ENCODE measurements around the gene NSRP1.
"Not testable (repeated sequence)": the region's sequence is repeated elsewhere in the genome, so short reads cannot be mapped to it uniquely, and the experiment has no call there.

The NSRP1 gene, protein sequence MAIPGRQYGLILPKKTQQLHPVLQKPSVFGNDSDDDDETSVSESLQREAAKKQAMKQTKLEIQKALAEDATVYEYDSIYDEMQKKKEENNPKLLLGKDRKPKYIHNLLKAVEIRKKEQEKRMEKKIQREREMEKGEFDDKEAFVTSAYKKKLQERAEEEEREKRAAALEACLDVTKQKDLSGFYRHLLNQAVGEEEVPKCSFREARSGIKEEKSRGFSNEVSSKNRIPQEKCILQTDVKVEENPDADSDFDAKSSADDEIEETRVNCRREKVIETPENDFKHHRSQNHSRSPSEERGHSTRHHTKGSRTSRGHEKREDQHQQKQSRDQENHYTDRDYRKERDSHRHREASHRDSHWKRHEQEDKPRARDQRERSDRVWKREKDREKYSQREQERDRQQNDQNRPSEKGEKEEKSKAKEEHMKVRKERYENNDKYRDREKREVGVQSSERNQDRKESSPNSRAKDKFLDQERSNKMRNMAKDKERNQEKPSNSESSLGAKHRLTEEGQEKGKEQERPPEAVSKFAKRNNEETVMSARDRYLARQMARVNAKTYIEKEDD

DNA sequence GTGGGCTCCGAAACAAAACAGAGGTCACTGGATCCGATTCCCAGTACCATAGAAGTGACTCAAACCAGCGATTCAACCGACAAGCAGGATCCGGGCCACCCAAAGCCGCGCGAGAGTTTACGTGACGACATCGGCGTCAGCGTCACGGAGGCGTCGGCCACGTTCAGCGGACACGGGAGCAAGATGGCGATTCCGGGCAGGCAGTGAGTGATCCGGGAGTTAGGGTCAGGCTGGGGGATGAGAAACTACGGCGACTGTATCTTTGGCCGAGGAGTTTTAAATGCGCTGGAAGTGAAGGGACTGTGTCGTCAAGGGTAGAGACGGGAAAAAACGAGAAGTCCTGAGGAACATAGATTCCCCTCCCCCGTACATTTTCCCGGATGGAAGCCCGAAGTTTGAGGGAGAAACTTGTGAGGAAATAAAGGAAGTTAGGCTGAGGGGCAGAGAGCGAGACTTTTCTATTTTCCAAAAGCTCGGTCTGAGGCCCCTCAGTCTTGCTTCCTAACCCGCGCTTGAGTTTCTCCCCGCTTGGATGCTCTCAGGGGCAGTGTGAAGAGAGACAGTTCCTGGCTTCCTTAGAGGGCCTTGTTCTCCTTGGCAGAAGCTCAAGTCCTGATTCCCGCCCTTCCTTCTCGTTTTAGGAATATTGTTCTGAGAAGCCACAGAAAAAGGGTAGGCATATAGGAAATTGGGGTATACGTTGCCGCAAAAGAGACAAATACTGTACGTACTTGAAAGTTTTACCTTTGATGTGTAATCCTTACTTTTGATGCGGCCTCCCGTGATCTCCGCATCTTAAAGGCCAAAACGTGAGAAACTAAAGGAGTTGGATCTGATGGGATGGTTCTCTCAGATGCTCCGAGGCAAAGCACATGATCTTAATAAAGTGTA is at the start of gene NSRP1:
TSS of gene NSRP1 (plus strand) at position 156 of the 891 bp plus-strand sequence. CDS start at position 184, 28 bp downstream.
- DNase-seq, result peak; percentile 86

DNA sequence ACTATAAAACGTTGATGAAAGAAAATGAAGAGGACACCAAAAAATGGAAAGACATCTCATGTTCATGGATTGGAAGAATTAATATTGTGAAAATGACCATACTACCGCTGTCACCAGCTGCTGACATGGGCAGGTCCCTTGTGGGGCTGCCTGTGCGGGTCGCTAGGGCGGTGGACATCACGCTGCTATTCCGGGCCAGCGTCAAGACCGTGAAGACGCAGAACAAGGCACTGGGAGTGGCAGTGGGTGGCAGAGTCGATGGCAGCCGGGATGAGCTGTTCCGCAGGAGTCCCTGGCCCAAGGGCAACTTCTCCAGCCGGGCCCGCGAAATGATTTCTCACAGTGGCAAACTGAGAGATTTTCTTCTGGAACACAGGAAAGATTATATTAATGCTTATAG is 48.2 kb upstream of the NSRP1 start:
- no peak for DNase-seq

DNA sequence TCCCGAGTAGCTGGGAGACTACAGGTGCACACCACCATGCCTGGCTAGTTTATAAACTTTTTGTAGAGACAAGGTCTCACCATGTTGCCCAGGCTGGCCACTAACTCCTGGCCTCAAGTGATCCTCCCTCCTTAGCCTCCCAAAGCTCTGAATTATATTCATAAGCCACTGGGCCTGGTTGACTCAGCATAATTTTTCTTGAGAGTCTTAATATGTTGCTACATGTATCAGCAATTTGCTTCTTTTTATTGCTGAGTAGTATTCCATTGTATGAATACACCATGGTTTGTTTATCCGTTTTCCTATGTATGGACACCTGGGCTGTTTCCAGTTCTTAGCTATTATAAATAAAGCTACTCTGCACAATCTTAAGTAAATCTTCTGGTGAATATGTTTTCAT is 42.4 kb upstream of the NSRP1 start:
- DNase-seq, result no peak

DNA sequence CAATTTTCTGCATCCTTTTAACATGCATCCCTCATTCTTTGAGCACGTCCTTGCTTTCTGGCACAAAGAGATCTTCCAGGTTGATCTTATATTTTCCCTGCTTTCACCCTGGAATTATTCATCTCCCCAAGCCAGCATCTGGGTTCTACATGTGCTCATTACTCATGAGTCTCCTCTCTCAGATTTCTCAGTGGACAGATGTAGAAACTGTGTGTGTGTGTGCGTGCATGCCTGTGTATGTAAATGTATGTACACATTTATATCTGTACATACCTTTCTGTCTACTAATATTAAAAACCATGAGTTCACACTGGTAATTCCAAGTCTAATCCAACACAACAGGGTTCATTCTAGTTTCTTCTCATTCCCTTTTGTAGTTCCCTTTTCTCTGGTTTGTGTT is 41.9 kb upstream of the NSRP1 start:
- no peak for DNase-seq

DNA sequence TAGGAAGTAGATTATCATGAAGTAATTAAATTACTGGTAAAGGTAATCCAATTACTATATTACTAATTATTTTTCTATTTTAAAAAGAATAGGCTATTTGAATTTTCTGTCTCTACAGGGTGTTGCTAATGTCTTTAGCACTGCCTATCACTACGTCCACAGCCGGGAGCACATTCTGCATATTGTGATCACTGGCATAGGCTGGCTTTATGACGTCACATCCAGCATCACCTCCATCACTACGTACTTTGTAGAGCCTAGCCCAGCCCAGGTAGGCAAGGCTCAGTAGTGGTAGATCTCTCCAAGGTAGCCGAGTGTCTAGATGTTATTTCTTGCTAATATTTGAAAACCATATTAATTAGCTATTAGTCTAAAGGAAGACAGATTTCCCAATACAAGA is 33.8 kb upstream of the NSRP1 start:
- no peak for DNase-seq

DNA sequence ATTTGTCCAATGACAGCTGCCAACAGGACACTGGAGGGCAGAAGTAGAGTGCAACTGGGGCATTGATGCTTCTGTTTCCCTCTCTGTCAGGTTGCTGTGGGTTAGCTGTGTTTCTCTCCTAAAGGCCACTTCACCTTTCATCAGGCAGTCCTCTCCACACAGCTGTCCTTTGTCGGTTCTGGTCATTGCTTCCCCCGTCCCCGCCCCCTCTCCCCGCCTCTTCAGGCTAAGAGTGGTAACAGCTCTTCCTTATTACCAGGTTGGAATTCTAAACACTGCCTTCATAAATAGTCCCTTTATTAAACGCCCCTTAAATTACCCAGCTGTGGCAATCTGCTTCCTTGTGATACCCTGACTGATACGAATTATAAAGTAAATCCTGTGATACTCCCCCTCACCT is 31.8 kb upstream of the NSRP1 start:
- DNase-seq, result no peak

DNA sequence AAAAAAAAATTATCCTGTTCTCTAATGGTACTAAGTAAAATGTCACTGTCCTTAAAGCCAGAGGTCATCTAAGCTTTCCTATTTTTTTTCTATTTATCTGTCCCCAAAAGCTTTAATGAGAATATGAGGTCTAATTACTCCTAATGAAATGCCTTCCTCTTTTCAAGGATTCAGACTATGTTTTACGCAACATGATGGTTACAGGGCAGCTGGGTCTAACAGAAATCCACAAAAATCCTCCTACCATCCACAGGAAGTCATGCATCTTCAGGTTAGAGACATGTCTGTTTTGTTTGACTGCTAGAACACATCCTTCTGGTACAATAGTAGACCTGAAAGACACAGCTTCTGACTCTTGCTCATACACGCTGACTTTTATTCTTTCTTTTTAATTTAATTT is 29.7 kb upstream of the NSRP1 start:
- no peak for DNase-seq

DNA sequence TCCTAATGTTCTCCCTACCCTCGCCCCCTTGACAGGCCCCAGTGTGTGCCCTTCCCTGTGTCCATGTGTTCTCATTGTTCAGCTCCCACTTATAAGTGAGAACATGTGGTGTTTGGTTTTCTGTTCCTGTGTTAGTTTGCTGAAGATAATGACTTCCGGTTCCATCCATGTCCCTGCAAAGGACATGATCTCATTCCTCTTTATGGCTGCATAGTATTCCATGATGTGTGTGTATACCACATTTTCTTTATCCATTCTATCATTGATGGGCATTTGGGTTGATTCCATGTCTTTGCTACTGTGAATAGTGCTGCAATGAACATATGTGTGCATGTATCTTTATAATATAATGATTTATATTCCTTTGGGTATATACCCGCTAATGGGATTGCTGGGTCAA is 29.2 kb upstream of the NSRP1 start:
- DNase-seq, result not testable (repeated sequence)

DNA sequence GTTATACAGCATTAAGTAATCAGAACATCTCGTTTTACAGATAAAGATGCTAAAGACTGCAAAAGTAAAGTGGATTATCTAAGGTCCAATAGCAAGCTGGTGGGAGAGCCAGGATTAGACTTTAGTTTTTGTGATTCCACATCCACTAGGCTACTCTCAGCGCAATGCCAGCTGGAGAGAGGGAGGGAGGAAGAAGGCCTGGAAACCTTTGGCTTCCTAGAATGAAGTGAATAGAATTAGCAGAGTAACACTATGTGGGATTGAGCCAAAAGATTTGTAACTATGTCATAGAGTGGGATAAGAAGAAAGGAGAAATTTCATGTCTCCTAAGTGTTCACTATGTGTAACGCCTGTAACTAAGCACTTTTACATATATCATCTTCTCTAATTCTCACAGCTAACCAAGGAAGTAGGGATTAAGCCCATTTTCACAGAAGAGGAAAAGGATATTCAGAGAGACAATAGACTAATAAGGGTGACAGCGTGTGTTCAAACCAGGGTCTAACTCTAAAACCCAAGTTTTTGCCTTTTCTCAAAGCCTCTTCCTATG is 25.4 kb upstream of the NSRP1 start:
- DNase-seq, result no peak

DNA sequence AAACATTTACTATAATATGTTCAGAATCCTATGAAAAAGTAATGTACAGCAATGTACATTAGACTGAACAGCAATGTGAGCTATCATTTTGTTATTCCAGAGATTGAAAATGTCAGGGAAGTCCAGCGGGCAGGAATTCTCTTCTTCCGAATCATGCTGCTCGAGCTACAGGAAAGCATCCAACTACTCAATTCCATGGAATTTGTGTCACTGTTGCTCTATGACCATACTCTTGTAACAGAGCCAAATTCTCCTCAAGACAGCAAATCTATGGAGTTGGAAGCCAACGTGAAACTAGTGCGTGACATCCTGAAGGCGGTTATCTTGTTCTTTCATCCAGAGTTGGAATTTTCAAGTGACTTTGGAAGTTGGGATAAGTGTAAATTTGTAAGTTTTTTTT is 24.8 kb upstream of the NSRP1 start:
- no peak for DNase-seq

DNA sequence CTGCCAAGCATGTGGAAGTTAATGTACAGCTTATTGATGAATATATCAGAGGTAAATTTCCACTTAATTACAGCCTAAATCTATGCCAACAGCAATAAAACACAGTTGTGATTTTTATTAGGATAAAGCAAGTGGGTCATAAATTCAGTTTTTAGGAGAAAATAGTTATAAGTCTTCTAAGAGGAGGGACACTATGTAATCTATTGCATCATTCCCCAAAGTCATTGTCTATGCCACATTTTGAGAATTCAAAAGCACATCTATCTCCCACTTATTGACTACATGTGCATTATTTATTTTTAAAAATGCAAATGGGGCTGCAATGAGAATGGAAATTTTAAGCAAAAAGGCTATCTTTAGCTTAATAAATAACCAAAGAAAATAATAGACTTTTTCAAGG is 23.7 kb upstream of the NSRP1 start:
- DNase-seq, result no peak

DNA sequence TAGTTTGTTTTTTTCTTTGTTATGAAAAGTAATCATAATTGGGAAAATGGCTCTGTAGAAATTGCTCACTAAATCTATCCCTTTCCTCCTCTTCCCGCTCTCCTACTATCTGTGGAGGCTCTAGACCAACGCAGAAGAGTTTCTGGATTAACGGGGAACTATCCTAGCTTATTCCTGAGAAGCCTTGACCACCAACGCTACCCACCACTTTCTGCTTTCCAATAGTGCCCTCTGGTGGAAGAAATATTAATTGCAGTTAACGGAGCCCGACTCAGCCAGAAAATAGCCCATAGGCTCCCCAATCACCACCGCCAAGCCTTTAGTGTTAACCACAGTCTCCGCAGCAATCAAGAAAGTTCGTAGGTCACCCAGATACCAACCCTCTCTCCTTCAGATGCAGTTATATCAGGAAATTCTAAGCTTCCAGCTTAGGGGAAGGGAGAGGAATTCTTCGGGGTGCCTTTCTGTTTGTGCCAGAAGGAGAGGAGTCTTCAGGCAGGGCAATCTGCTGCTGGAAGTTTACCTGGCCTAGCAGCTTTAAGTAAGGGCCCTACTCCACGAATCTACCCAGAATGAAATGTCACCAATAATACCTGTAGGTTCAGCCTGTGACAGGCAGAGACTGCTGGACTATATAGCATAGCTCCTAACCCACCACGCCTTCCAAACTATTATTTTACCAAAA is 23.0 kb upstream of the NSRP1 start:
- peak; percentile 9 for DNase-seq

DNA sequence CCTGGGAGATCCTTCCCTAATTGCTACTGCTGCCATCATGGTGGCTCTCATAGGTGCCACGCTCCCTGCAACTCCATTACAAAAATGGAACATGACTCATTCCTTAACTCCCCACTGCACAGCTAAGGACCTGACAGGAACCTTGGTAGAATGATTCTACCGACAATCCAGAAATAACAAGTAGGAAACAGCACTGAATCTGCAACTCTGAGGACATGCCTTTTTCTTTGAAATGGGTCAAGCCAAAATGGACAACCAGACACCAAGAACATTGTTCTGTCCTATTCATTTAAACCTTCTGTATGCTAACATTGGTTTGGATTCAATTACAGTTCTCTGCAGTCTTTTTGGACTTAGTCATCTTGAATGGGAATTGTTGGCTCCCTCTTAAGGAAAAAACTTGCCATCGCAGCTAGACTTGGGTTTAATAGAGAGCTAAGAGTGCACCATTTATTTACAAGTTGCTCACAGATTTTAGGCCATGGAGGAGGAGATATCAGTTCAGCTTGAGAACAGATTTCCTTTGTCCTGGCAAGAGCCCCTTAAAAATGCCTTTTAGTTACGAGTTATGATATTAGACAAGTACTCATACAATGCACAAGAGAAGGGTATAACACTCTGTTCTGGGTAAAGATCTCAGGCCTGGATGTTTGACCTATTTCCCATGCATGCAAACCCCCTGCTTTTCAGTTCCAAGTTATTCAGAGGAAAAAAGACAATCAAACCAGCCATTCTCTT is 20.9 kb upstream of the NSRP1 start:
- DNase-seq, result no peak

DNA sequence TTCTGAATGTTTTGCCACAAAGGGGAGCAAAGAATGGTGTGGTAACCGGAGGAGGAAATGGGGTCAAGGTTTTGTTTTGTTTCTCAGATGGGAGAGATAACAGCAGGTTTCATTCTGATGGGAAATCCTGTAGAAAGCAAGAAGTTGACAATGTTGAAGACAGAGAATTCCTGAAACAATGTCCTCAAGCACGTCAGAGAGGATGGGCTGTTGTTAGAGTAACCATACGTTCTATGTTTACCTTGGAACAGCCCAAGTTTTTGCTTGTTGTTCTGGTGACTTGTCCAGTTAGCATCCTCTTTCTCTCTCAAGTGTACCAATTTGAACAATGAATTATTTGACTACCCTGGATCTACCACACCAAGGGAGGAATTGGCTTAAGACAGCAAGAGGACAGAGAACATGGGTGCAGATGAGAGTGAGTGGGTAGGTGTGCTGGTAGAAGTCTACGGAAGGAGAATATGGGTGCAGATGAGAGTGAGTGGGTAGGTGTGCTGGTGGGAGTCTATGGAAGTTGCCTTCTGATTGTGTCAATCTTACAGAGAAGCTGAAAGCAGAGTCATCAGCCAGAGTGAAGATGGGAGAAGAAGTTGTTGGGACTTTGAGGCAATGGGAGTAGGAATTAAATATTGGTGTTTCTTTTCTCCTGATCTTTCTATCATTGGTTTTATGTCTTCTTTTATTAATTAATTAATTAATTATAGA is 14.8 kb upstream of the NSRP1 start:
- DNase-seq, result no peak

DNA sequence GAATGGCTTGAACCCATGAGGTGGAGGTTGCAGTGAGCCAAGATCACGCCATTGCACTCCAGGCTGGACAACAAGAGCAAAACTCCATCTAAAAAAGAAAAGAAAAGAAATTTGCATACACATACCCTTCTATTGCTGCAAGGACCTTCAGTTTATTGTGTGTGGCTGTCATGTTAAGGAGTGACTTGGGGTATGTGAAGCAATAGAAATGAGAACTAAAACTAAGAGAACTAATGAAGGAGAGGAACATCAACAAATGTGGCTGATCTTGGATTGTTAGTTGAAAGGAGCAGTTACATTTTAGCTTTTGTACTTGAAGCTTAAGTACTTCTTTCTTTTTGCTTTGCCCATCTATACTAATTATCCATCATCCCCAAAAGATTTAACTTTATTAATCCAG is 12.7 kb upstream of the NSRP1 start:
- no peak for DNase-seq

DNA sequence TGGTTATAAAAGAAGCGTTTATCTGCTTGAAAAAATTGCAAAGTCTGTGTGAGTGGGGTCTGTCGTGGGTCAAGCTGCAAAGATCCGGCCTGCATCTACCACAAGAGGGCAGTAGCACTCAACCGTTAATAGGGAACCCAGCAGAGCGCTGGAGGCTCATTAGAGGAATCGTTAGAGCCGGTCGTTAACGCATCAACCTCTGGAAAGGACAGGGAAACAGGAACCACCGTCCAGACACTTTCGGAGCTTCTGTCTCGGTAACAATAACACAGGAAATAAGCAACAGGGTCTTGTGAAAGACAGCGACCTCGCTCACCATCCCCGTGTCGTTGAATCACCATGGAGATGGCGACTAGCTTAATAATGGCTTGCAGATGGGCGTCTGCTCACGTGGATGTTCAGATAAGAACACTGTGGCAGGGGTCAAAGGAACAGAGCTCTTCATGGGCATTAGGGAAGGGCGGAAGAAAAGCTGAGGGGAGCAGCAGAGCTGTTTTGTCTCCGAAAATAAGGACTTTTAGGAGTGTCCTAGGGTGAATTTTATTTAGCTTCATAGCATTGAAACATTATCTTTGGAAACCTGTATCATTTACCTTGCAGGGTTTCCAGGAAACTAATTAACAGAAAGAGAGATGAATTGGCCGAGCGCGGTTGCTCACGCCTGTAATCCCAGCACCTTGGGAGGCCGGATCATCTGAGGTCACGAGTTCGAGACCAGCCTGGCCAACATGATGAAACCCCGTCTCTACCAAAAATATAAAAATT is 11.9 kb upstream of the NSRP1 start:
- DNase-seq, result peak; percentile 77

DNA sequence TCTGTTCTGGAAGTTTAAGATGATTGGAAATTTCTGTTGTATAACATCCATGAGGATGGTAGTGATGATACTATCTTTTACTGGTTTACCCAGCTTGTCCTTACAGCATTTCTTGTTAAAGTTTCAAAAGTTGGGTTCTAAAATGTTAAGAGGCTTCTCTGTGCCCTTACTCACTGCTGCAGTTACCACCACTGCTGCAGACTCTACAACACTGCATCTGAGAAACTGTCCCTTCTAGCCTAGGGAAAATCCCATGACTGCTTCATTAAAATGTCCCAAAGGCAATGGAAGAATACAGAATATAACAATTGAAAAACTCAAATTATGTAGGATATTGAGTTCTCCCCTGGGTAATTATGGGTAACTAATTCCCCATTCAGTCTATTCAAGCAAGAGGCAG is 3.8 kb upstream of the NSRP1 start:
- DNase-seq, result no peak

DNA sequence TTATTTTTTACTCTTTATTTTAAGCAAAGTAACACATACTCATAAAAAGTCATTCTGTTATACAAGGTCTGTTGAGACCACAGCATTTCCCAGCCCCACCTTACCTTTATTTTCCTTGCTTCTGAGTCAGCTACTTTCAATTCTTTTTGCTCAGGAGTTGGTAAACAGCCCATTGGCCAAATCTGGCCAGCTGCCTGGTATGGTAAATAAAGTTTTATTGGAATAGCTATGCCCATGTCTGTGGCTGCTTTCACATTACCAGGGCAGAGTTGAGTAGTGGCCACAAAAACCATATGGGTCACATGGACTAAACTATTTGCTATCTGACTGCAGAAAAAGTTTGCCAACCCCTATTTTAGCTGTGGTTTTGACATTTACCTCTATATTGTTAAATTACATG is 3.4 kb upstream of the NSRP1 start:
- no peak for DNase-seq

DNA sequence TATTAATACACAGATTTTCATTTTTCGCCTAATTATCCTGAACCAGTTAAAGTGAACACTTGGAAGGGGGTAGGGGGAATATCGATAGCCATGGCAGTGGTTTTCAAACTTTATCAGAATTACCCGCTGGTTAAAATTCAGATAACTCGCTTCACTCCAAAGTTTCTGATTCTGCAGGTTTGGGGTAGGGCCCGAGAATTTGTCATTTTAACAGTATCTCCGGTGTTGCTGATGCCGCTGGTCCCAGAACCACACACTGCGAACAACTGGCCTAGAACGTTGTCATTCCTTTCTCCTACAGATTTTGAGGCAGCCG is 313 bp upstream of the NSRP1 start:
- no peak for DNase-seq

DNA sequence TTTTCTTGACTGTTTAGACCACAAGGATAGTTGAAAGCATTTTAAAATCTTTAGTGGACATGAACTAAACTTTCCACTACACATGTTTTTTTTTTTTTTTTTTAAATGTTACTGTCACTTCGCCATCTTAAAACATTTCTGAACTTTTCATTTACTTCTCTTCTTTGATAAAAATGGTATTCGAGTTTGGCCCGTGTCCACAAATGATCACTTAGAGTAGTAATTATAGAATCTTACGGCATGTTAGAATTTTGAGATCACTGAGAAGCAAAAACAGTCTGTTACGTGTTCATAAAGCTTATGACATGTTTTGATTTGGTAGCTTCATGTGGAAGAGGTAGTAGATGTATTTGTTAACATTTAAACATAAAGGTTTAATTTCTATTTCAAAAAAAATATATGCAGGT is 1.1 kb downstream of the NSRP1 start:
- DNase-seq, result no peak

DNA sequence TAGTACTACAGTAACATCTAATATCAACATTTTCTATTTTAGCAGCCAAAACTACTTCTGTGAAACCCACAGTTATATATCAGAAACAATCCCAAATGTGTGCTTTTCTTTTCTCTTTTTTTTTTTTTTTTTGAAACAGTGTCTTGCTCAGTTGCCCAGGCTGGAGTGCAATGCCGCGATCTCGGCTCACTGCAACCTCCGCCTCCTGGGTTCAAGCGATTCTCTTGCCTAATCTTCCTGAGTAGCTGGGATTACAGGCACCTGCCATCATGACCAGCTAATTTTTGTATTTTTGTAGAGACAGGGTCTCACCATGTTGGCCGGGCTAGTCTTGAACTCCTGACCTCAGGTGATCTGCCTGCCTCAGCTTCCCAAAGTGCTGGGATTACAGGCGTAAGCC is 2.0 kb downstream of the NSRP1 start:
- DNase-seq, result not testable (repeated sequence)
